COLO829 (cell line): ENCODE data around the gene SAFB.
"Not testable (repeated sequence)": the region's sequence is repeated elsewhere in the genome, so short reads cannot be mapped to it uniquely, and the experiment has no call there.

Source experiments
- DNase-seq: peaks from one replicate; pipeline ENCODE4 v3.0.0; 2012; ENCODE audit warnings: low spot score

SAFB gene

GRCh38 chr19:5595129-5595528, 27.8 kb upstream of the SAFB start:
- DNase-seq, result no peak

- DNase-seq, result no peak
These were observed 27.1 kb upstream of the SAFB start for GRCh38 chr19:5595745-5596144.

- no peak for DNase-seq
These were observed 22.1 kb upstream of the SAFB start for GRCh38 chr19:5600797-5601196.

- DNase-seq, result no peak
These were observed 19.3 kb upstream of the SAFB start for GRCh38 chr19:5603626-5604025.

GRCh38 chr19:5605362-5605761, 17.5 kb upstream of the SAFB start:
- DNase-seq, result no peak

GRCh38 chr19:5607318-5608275, 15.3 kb upstream of the SAFB start:
- no peak for DNase-seq

GRCh38 chr19:5608291-5608690, 14.6 kb upstream of the SAFB start:
- DNase-seq, result no peak

- not testable (repeated sequence) for DNase-seq
These were observed 14.1 kb upstream of the SAFB start for GRCh38 chr19:5608766-5609165.

GRCh38 chr19:5609881-5610448, 12.9 kb upstream of the SAFB start:
- DNase-seq, result no peak

GRCh38 chr19:5612891-5613865, 9.7 kb upstream of the SAFB start:
- DNase-seq, result no peak

GRCh38 chr19:5615756-5616327, 7.0 kb upstream of the SAFB start:
- no peak for DNase-seq

- DNase-seq, result no peak
These were observed 5.8 kb upstream of the SAFB start for GRCh38 chr19:5617080-5617479.

- no peak for DNase-seq
These were observed 4.3 kb upstream of the SAFB start for GRCh38 chr19:5618591-5618990.

- no peak for DNase-seq
These were observed 2.9 kb upstream of the SAFB start for GRCh38 chr19:5619946-5620345.

- no peak for DNase-seq
These were observed 1.5 kb upstream of the SAFB start for GRCh38 chr19:5621311-5621944.

GRCh38 chr19:5621945-5622464, 878 bp upstream of the SAFB start:
- no peak for DNase-seq

- no peak for DNase-seq
These were observed 624 bp downstream of the SAFB start for GRCh38 chr19:5623397-5624017.

- no peak for DNase-seq
These were observed 1.3 kb downstream of the SAFB start for GRCh38 chr19:5624018-5624663.

GRCh38 chr19:5624741-5625278, 1.9 kb downstream of the SAFB start:
- no peak for DNase-seq

- no peak for DNase-seq
These were observed 2.8 kb downstream of the SAFB start for GRCh38 chr19:5625641-5626040.
